CD14-positive monocyte (primary cell): Measurements from ENCODE around the gene STEEP1. TPM values are rescaled to one million over a fixed set of nuclear protein-coding genes. Genes with fewer than 3 reads are reported as not detected.

ENCODE experiments used
- DNase-seq, 3 donors: peaks; one replicate each; pipeline ENCODE4 v3.0.0-alpha.2; 2011 to 2022
- H2AFZ ChIP-seq: 2 replicates; pipeline ENCODE4 v1.6.0; 2012; ENCODE audit warnings: mild to moderate bottlenecking, low read depth, low read length, inconsistent platforms; ENCODE audit not compliant: insufficient read depth, poor library complexity, severe bottlenecking
- H3K27ac ChIP-seq, 2 donors: 1 replicate in 1 of 2; 2 replicates in 1 of 2; pipeline ENCODE4 v1.5.1; 2012 to 2013; ENCODE audit warnings: low read length in 2 of 2, control low read depth in 1 of 2, inconsistent platforms in 1 of 2, low read depth in 1 of 2, mild to moderate bottlenecking in 1 of 2
- H3K27me3 ChIP-seq, 2 donors: one replicate each; pipeline versions ENCODE4 v1.6.0 to v1.6.1; 2011 to 2013; ENCODE audit warnings: low read length in 2 of 2; ENCODE audit not compliant: control insufficient read depth in 2 of 2, insufficient read depth in 2 of 2
- H3K36me3 ChIP-seq, 2 donors: replicated peaks in 1 of 2; 1 replicate in 1 of 2; 2 replicates in 1 of 2; pipeline versions ENCODE4 v1.5.1 to v1.6.1; 2012 to 2013; ENCODE audit warnings: low read length in 2 of 2, control low read depth in 1 of 2, inconsistent platforms in 1 of 2, mild to moderate bottlenecking in 1 of 2; ENCODE audit not compliant: insufficient read depth in 2 of 2, control insufficient read depth in 1 of 2
- H3K4me1 ChIP-seq, 2 donors: 1 replicate in 1 of 2; 2 replicates in 1 of 2; pipeline versions ENCODE4 v1.5.1 to v1.6.1; 2012 to 2013; ENCODE audit warnings: low read length in 2 of 2, control low read depth in 1 of 2, inconsistent platforms in 1 of 2, mild to moderate bottlenecking in 1 of 2, moderate library complexity in 1 of 2; ENCODE audit not compliant: insufficient read depth in 2 of 2, control insufficient read depth in 1 of 2
- H3K4me2 ChIP-seq: replicated peaks from 2 replicates; pipeline ENCODE3; 2012; ENCODE audit warnings: low read length, moderate library complexity, mild to moderate bottlenecking; ENCODE audit not compliant: poor library complexity, severe bottlenecking; ENCODE audit errors: extremely low read depth
- H3K4me3 ChIP-seq, 3 experiments: fragments of 200-600 bp in 1 of 3; sonication (generic) in 1 of 3; replicated peaks in 1 of 3; 1 replicate in 2 of 3; 2 replicates in 1 of 3; pipeline ENCODE4 v1.5.1; 2011 to 2013; ENCODE audit warnings: low read length in 3 of 3, mild to moderate bottlenecking in 3 of 3, control low read depth in 2 of 3, low read depth in 2 of 3, inconsistent platforms in 1 of 3, moderate library complexity in 1 of 3
- H3K79me2 ChIP-seq: 2 replicates; pipeline ENCODE4 v1.6.0; 2012; ENCODE audit warnings: mild to moderate bottlenecking, control low read depth, inconsistent platforms, low read length, moderate library complexity; ENCODE audit not compliant: insufficient read depth
- H3K9ac ChIP-seq: 2 replicates; pipeline ENCODE4 v1.6.0; 2017; ENCODE audit warnings: low read length, mild to moderate bottlenecking; ENCODE audit not compliant: insufficient read depth, poor library complexity, severe bottlenecking
- H3K9me3 ChIP-seq, 2 donors: replicated peaks in 1 of 2; 1 replicate in 1 of 2; 2 replicates in 1 of 2; pipeline versions ENCODE4 v1.5.1 to v1.6.1; 2012 to 2013; ENCODE audit warnings: low read length in 2 of 2, control low read depth in 1 of 2; ENCODE audit not compliant: control insufficient read depth in 1 of 2, insufficient read depth in 1 of 2
- H4K20me1 ChIP-seq: 2 replicates; pipeline ENCODE4 v1.6.0; 2012; ENCODE audit warnings: mild to moderate bottlenecking, low read length, control low read depth, moderate library complexity; ENCODE audit not compliant: insufficient read depth
- H3K27ac Mint-ChIP-seq, 7 donors: one replicate each; pipeline ENCODE4 v1.8.0; 2020; ENCODE audit warnings: mild to moderate bottlenecking in 7 of 7, mixed read lengths in 7 of 7, moderate library complexity in 6 of 7, inconsistent platforms in 2 of 7
- H3K27me3 Mint-ChIP-seq, 3 donors: one replicate each; pipeline ENCODE4 v1.8.0; 2021 to 2022; ENCODE audit warnings: low read depth in 3 of 3, mild to moderate bottlenecking in 3 of 3, mixed read lengths in 3 of 3, moderate library complexity in 3 of 3, inconsistent platforms in 1 of 3
- H3K36me3 Mint-ChIP-seq, 2 donors: one replicate each; pipeline ENCODE4 v1.8.0; 2020; ENCODE audit warnings: mixed read lengths in 2 of 2, inconsistent platforms in 1 of 2, mild to moderate bottlenecking in 1 of 2
- H3K4me1 Mint-ChIP-seq: one replicate; pipeline ENCODE4 v1.8.0; 2020; ENCODE audit warnings: mild to moderate bottlenecking, mixed read lengths
- H3K4me3 Mint-ChIP-seq, 2 donors: one replicate each; pipeline ENCODE4 v1.8.0; 2020; ENCODE audit warnings: mild to moderate bottlenecking in 2 of 2, mixed read lengths in 2 of 2, moderate library complexity in 1 of 2
- H3K9me3 Mint-ChIP-seq, 7 donors: one replicate each; pipeline ENCODE4 v1.8.0; 2020 to 2022; ENCODE audit warnings: mixed read lengths in 7 of 7, mild to moderate bottlenecking in 6 of 7, moderate library complexity in 6 of 7, inconsistent platforms in 2 of 7
- WGBS: methylation state at CpG from one replicate; pipeline ENCODE4 v1.1.5; 2013; ENCODE audit warnings: missing lambda C conversion rate; ENCODE audit not compliant: insufficient coverage; 5-methylcytosine and 5-hydroxymethylcytosine counted together
- intact Hi-C, 2 donors: fragments of 100-400 bp; cut with micrococcal nuclease; formaldehyde crosslinking; loops; one replicate each; pipeline versions ENCODE4 v1.15.0 to v1.15.1; 2023
- polyA plus RNA-seq, 3 donors: library from polyadenylated mRNA; depleted of rRNA in 1 of 3; unstranded in 2 of 3; stranded (reverse) in 1 of 3; fragments of 300-500 nt in 2 of 3; fragments of >200 nt in 1 of 3; fragmentation: Illumina TruSeq in 2 of 3; gene quantifications; 1 replicate in 2 of 3; 2 replicates in 1 of 3; pipeline ENCODE4 v1.2.3, GENCODE V29; 2012 to 2021
- TF ChIP-seq, protein P1 (sequence below): fragments of 200-600 bp; IDR thresholded peaks from one replicate; pipeline ENCODE4 v1.8.0; 2022; ENCODE audit warnings: antibody characterized with exemption, mild to moderate bottlenecking

Gene STEEP1
- polyA plus RNA-seq, 3 donors = 10.6 to 13.2 (median 12.6) TPM

DNA sequence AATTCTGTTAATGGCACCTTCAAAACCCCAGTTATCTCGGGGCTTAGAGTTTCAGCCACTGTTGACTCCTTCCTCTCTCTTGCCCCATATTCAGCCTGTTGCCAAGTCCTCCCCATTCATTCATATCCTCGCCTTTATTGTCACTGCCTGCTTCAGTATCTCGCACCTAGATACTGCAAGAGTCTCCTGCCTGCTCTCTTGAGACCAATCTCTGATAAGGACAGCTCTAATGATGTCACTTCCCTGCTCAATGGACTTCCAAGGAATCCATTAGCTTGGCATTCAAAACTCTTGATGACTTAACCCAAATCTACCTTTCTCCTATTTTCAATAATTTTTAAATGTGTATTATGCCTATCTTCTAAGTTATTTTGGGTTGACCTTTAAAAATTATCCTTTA is 8.0 kb upstream of the STEEP1 start:
- Histone ChIP-seq H3K4me1 (peaks cover 14 to 17% of the 10 kb centered on the region in 2 donors), H3K36me3 (peaks cover 0 to 6% of the 10 kb centered on the region in 2 donors), H4K20me1 (peaks cover 12% of the 10 kb centered on the region), H3K27me3 (no peaks in the 10 kb centered on the region), H3K27ac (no peak overlapping the region), H3K4me2 (peak overlapping the region; percentile 69), H3K9ac (no peak overlapping the region), H3K9me3 (no peaks in the 10 kb centered on the region), H2AFZ (peak overlapping the region; percentile 70), H3K79me2 (peaks cover 18% of the 10 kb centered on the region), H3K4me3 (peak overlapping the region in 2 of 3 experiments; percentile 77 to 78)
- H3K4me3 Mint-ChIP-seq = peak overlapping the region; percentile 89 to 97
- peaks cover 17% of the 10 kb centered on the region for H3K4me1 Mint-ChIP-seq
- TF ChIP-seq, protein P1, sequence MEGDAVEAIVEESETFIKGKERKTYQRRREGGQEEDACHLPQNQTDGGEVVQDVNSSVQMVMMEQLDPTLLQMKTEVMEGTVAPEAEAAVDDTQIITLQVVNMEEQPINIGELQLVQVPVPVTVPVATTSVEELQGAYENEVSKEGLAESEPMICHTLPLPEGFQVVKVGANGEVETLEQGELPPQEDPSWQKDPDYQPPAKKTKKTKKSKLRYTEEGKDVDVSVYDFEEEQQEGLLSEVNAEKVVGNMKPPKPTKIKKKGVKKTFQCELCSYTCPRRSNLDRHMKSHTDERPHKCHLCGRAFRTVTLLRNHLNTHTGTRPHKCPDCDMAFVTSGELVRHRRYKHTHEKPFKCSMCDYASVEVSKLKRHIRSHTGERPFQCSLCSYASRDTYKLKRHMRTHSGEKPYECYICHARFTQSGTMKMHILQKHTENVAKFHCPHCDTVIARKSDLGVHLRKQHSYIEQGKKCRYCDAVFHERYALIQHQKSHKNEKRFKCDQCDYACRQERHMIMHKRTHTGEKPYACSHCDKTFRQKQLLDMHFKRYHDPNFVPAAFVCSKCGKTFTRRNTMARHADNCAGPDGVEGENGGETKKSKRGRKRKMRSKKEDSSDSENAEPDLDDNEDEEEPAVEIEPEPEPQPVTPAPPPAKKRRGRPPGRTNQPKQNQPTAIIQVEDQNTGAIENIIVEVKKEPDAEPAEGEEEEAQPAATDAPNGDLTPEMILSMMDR = no peak
- H3K27me3 Mint-ChIP-seq = peaks cover 0 to 18% (median 1%) of the 10 kb centered on the region in 3 donors
- H3K27ac Mint-ChIP-seq = peak overlapping the region in 1 of 7 donors; percentile 91
- no peak for DNase-seq
- peaks cover 0 to 6% (median 0%) of the 10 kb centered on the region in 7 donors for H3K9me3 Mint-ChIP-seq
- WGBS = 80% methylated on average over 3 of the region's 3 CpGs
- intact Hi-C loops = no loop called here
- peaks cover 8 to 9% of the 10 kb centered on the region in 2 donors for H3K36me3 Mint-ChIP-seq

DNA sequence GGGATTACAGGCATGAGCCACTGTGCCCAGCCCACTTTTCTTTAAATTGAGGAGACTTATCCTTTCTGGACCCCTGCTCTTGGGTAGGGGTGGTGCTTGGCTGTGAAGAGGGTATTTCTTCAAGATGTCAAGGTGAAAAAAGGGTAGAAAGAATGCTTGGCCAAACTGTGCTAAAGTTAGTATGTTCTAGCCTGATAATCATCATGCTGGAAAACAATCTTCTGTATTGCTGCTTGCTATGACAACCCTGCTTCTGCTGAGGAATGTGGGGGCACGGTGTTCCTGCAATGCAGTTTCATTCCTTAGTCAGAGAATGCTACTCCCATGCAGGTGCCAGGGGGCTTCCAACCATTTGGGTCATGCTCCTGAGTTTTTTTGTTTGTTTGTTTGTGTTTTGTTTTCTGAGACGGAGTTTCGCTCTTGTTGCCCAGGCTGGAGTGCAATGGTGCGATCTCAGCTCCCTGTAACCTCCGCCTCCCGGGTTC is 5.2 kb upstream of the STEEP1 start:
- intact Hi-C loops = no loop called here
- DNase-seq = no peak
- TF ChIP-seq, protein P1 = no peak
- H3K27me3 Mint-ChIP-seq = peaks cover 2 to 20% (median 3%) of the 10 kb centered on the region in 3 donors
- Histone ChIP-seq H3K9me3 (no peaks in the 10 kb centered on the region), H2AFZ (no peak overlapping the region), H3K4me3 (no peak overlapping the region), H3K4me2 (no peak overlapping the region), H3K79me2 (peaks cover 10% of the 10 kb centered on the region), H3K4me1 (peaks cover 10% of the 10 kb centered on the region in 2 donors), H3K9ac (no peak overlapping the region), H3K27ac (no peak overlapping the region), H3K36me3 (no peaks in the 10 kb centered on the region), H4K20me1 (peaks cover 4% of the 10 kb centered on the region), H3K27me3 (no peaks in the 10 kb centered on the region)
- H3K4me3 Mint-ChIP-seq = no peak overlapping the region
- no peaks in the 10 kb centered on the region for H3K36me3 Mint-ChIP-seq
- no peak overlapping the region for H3K27ac Mint-ChIP-seq
- WGBS = 97% methylated on average over 5 of the region's 6 CpGs
- peaks cover 0 to 6% (median 0%) of the 10 kb centered on the region in 7 donors for H3K9me3 Mint-ChIP-seq
- H3K4me1 Mint-ChIP-seq = peaks cover 10% of the 10 kb centered on the region
